DND-41 (cell line): Measurements from ENCODE around the gene CCDC80.

Experiments
- ATAC-seq: fragments of 200-7000 bp; cut with Tn5 transposase; 3 replicates; pipeline ENCODE4 v1.9.1; 2021; ENCODE audit warnings: low read depth; ENCODE audit not compliant: insufficient read depth
- DNase-seq: peaks from one replicate; pipeline ENCODE4 v3.0.0-alpha.2; 2020
- H2AFZ ChIP-seq: 2 replicates; pipeline ENCODE4 v1.6.0; 2012; ENCODE audit warnings: low read depth, low read length
- H3K27ac ChIP-seq: 2 replicates; pipeline ENCODE4 v1.5.1; 2012; ENCODE audit warnings: low read length, inconsistent platforms
- H3K27me3 ChIP-seq: fragments of 200-600 bp; sonication (generic); 2 replicates; pipeline ENCODE4 v1.6.0; 2012; ENCODE audit warnings: low read length, mild to moderate bottlenecking, inconsistent platforms; ENCODE audit not compliant: insufficient read depth, poor library complexity
- H3K36me3 ChIP-seq: 2 replicates; pipeline ENCODE4 v1.5.1; 2012; ENCODE audit warnings: low read length, inconsistent platforms; ENCODE audit not compliant: insufficient read depth
- H3K4me1 ChIP-seq: 2 replicates; pipeline ENCODE4 v1.5.1; 2012; ENCODE audit warnings: mild to moderate bottlenecking, low read length; ENCODE audit not compliant: insufficient read depth
- H3K4me2 ChIP-seq: 2 replicates; pipeline ENCODE4 v1.6.0; 2012; ENCODE audit warnings: mild to moderate bottlenecking, moderate library complexity, low read length, inconsistent platforms; ENCODE audit not compliant: insufficient read depth
- H3K4me3 ChIP-seq, 2 experiments: fragments of 200-600 bp in 1 of 2; shearing (Covaris generic) in 1 of 2; 2 replicates each; pipeline ENCODE4 v1.5.1; 2012 to 2016; ENCODE audit warnings: inconsistent platforms in 2 of 2, low read length in 2 of 2, mild to moderate bottlenecking in 2 of 2, low read depth in 1 of 2, moderate library complexity in 1 of 2
- H3K79me2 ChIP-seq: 2 replicates; pipeline ENCODE4 v1.6.0; 2012; ENCODE audit warnings: low read length, inconsistent platforms; ENCODE audit not compliant: insufficient read depth
- H3K9ac ChIP-seq: 2 replicates; pipeline ENCODE4 v1.6.0; 2012; ENCODE audit warnings: low read depth, mild to moderate bottlenecking, inconsistent platforms, low read length, moderate library complexity
- H3K9me3 ChIP-seq: 2 replicates; pipeline ENCODE4 v1.5.1; 2012; ENCODE audit warnings: low read length, moderate library complexity, mild to moderate bottlenecking, inconsistent platforms; ENCODE audit not compliant: insufficient read depth, severe bottlenecking
- H4K20me1 ChIP-seq: 2 replicates; pipeline ENCODE4 v1.6.0; 2012; ENCODE audit warnings: low read length; ENCODE audit not compliant: insufficient read depth
- EZH2 ChIP-seq: IDR thresholded peaks from 3 replicates; pipeline ENCODE4 v1.6.1; 2012; ENCODE audit warnings: borderline replicate concordance, low read depth, mild to moderate bottlenecking, moderate library complexity, low read length, inconsistent platforms; ENCODE audit not compliant: severe bottlenecking
- TF ChIP-seq, protein P1 (sequence below): IDR thresholded peaks from 2 replicates; pipeline ENCODE4 v1.5.1; 2012; ENCODE audit warnings: borderline replicate concordance, low read length, moderate library complexity, mild to moderate bottlenecking; ENCODE audit not compliant: poor library complexity, severe bottlenecking; ENCODE audit errors: extremely low read depth

CCDC80 gene

DNA sequence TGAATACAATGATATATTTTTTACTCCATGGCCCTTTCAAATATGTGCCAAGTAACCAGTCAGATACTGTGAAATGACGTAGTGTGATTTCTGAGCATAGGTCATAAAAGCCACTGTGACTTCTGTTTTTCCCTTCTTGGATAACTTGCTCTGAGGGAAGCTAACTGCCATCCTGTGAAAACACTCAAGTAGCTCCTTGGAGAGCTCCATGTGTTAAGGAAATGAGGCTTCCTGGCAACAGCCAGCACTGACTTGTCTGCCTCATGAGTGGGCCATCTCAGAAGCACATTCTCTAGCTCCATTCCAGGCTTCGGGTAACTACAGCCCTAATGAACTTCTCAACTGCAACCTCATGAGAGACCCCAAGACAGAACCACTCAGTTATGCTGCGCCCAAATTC lies 9.5 kb upstream of the CCDC80 start:
- Histone ChIP-seq H3K4me2 (no peak overlapping the region), H3K4me1 (no peaks in the 10 kb centered on the region), H3K36me3 (no peaks in the 10 kb centered on the region), H3K27me3 (peaks cover 4% of the 10 kb centered on the region), H3K79me2 (no peaks in the 10 kb centered on the region), H4K20me1 (no peaks in the 10 kb centered on the region), H3K27ac (no peak overlapping the region), H3K4me3 (no peak overlapping the region), H3K9me3 (no peaks in the 10 kb centered on the region), H3K9ac (no peak overlapping the region), H2AFZ (no peak overlapping the region)
- DNase-seq = no peak
- TF ChIP-seq EZH2 = no peak
- TF ChIP-seq, protein P1, sequence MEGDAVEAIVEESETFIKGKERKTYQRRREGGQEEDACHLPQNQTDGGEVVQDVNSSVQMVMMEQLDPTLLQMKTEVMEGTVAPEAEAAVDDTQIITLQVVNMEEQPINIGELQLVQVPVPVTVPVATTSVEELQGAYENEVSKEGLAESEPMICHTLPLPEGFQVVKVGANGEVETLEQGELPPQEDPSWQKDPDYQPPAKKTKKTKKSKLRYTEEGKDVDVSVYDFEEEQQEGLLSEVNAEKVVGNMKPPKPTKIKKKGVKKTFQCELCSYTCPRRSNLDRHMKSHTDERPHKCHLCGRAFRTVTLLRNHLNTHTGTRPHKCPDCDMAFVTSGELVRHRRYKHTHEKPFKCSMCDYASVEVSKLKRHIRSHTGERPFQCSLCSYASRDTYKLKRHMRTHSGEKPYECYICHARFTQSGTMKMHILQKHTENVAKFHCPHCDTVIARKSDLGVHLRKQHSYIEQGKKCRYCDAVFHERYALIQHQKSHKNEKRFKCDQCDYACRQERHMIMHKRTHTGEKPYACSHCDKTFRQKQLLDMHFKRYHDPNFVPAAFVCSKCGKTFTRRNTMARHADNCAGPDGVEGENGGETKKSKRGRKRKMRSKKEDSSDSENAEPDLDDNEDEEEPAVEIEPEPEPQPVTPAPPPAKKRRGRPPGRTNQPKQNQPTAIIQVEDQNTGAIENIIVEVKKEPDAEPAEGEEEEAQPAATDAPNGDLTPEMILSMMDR = no peak
- ATAC-seq = no peak

DNA sequence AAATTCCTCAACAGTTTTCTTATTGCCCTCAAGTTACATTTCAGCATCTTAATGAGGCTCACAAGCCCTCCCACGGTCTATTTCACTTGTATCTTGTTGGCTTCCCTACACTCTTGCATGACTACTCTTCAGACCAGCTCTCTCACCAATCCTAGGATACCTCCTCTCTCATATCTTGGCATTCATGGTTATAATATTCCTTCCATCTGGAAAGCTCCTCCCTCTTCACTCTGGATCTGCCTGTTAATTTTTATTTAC lies 8.5 kb upstream of the CCDC80 start:
- DNase-seq (no peak), ATAC-seq (no peak)
- no peak overlapping the region for H3K4me3 ChIP-seq
- H3K9me3 ChIP-seq = no peaks in the 10 kb centered on the region
- H4K20me1 ChIP-seq = no peaks in the 10 kb centered on the region
- no peak overlapping the region for H2AFZ ChIP-seq
- no peaks in the 10 kb centered on the region for H3K4me1 ChIP-seq
- no peaks in the 10 kb centered on the region for H3K79me2 ChIP-seq
- no peak overlapping the region for H3K4me2 ChIP-seq
- no peak overlapping the region for H3K27ac ChIP-seq
- peaks cover under 1% of the 10 kb centered on the region for H3K27me3 ChIP-seq
- TF ChIP-seq, protein P1 = no peak
- no peak for TF ChIP-seq EZH2
- H3K9ac ChIP-seq = no peak overlapping the region
- no peaks in the 10 kb centered on the region for H3K36me3 ChIP-seq

DNA sequence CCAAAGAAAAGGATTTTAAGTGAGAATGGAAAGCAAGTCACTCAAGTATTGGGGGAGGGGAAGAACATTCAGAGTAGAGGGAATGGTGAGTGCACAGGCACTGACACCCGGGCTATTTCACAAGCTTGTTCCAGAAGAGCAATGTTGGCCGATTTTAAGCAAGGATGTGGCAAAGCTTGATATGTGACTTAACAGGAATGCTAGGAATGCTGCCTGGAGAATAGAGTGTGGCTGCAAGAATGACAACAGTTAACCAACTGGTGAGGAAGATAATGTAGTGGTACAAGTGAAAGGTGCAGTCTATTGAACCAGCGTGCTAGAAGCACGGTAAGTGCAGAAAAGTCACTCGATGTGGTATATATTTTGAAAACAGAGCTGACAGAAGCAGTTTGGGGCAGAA lies 6.2 kb upstream of the CCDC80 start:
- ATAC-seq = no peak
- Histone ChIP-seq H3K4me1 (no peaks in the 10 kb centered on the region), H2AFZ (no peak overlapping the region), H3K27me3 (peaks cover 6% of the 10 kb centered on the region), H3K79me2 (no peaks in the 10 kb centered on the region), H3K27ac (no peak overlapping the region), H3K9me3 (no peaks in the 10 kb centered on the region), H3K4me2 (no peak overlapping the region), H4K20me1 (no peaks in the 10 kb centered on the region), H3K9ac (no peak overlapping the region), H3K36me3 (no peaks in the 10 kb centered on the region), H3K4me3 (no peak overlapping the region)
- no peak for TF ChIP-seq EZH2
- TF ChIP-seq, protein P1 = no peak
- DNase-seq = no peak

DNA sequence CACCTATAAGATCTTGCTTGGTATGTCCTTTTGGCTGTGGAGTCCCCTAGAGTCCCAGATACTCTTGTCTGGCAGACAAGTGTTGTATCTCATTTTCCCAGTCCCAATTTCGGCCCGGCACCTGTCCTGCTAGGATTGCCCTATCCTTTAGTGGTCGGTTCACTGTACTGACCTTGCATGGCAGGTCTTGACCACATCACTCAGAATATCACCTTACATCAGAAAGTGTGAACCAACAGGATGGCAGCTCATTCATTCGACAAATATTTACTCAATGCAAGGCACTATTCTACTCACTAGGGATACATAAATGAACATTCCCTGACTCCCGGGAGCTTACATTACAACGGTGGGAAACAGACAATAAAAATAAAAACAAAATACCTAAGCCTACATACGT lies 5.7 kb upstream of the CCDC80 start:
- TF ChIP-seq, protein P1 = no peak
- TF ChIP-seq EZH2 = no peak
- Histone ChIP-seq H3K36me3 (no peaks in the 10 kb centered on the region), H3K4me2 (no peak overlapping the region), H3K9me3 (no peaks in the 10 kb centered on the region), H3K27ac (no peak overlapping the region), H3K4me3 (no peak overlapping the region), H4K20me1 (no peaks in the 10 kb centered on the region), H3K4me1 (no peaks in the 10 kb centered on the region), H3K27me3 (peaks cover 6% of the 10 kb centered on the region), H3K9ac (no peak overlapping the region), H2AFZ (no peak overlapping the region), H3K79me2 (no peaks in the 10 kb centered on the region)
- no peak for ATAC-seq
- DNase-seq = no peak
